Measurements from ENCODE around the gene PDSS2.
"Not testable (repeated sequence)": the region's sequence is repeated elsewhere in the genome, so short reads cannot be mapped to it uniquely, and the experiment has no call there.

Gene PDSS2

DNA sequence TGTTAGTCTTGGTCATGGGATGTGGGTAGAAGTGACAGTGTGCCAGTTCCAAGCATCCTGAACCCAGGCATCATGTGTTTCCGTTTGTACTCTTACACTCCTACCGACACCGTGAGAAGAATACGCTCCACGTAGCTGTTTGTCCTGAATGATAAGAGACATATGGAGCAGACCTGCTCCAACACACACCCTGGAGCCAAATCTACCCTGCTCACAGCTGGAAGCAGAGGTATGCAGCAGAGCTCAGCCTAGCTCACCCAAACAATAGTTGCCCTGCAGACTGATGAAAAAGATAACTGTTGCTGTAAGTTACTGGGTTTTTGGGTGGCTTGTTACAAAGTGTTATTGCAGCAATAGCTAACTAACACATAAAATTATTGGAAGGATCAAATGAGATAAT is 14.3 kb upstream of the PDSS2 start:
- DNase-seq (ENCODE audit: low spot score), result no peak

DNA sequence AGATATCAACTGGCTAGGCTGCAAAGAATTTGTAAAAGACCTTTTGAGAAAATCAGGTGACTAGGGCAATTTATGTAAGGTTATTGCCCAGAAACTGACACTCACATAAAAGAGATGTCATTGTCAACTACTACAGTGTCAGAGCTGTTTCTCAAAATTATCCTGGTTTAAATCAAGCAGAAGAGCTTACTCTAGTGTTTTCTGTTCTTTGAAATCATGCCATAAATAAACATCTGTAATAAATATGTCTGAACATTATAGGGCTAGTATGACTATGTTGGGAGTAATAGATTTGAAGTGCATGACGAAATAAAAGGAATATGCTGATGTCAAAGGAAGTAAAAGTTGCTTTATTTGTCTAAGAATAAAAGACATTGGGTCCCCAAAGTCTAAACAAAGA is 11.0 kb upstream of the PDSS2 start:
- no peak for DNase-seq (ENCODE audit: low spot score)

DNA sequence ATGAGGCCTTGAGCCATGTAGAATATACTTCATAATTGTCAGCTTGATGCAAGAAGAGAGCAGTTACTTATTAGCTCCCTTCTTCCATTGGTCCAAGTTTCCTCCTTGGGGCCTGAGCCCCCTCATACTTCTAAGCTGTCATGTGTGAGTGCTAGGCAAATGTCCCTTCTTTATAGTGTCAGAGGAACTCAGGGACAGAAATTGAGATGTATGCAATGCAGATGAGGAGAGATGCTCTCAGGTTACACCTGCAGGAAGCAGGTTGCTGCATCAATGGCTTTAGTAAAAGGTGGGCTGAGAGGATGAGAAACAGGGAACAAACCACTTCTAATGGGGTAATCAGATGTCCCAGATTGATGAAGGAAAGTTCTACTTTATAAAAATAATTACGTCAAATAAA is 6.7 kb upstream of the PDSS2 start:
- DNase-seq (ENCODE audit: low spot score), result no peak

DNA sequence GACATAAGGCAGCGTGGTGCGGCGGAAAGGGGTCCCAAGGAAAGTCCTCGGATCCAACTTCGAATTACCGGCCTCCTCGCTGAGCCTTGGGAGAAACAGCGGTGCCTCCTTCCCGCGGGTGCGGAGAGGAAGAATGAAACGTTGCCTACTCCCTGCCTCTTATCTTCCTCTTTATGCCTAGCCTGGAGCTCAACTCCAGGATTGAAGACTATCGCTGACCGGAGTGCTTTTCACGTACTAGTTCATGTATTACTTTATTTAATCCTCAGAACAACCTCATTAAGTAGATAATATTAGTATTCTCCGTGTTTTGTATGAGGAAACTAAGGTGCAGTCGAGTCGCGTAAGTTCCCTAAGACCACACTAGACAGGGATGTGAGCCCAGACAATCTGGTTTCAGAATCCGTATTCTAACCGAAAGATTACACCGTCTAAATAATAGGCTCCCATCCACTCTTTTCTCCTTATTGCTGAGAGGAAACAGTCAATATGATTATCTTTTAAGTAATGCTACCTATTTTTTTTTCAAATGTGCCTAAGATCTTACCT is 793 bp upstream of the PDSS2 start:
- no peak for DNase-seq (ENCODE audit: low spot score)

DNA sequence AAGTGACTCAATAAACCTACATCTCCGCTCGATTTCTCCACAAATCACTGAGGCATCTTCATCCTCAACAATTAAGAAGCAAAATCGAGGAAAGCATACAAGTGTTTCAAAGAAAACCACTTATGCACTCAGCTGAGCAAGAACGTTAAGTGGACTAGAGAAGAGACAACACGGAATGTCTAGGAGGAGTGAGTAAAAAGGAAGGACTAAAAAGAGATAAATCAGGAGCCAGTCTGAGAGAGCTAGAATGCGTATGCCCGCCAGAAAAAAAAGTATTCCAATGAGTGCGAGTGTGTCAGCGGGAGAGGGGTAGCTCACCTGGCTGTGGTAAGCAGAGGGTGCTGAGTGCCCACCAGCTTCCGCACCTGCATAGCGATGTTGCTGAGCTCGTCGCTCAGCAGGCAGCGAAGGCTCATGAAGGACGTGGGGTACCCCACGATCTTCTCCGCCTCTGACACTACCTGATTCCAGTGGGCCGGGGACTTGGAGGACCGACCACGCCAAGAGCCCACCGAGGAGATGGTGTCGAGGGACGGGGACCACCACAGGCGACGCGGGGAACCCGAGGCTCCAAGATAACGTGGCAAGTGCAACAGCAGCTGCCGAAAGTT is 587 bp downstream of the PDSS2 start:
- DNase-seq (ENCODE audit: low spot score), result peak; percentile 4

DNA sequence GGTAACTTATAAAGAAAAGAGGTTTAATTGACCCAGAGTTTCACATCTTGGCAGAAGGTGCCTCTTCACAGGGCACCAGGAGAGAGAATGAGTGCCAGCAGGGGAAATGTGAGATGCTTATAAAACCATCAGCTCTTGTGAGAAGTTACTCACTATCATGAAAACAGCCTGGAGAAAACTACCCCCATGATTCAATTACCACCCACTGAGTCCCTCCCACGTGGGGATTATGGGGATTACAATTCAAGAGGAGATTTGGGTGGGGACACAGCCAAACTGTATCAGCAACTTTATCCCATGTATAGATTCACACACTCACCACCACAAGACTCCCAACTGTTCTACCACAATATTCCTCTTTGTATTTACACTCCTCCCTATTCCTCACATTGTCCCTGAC is 10.6 kb downstream of the PDSS2 start:
- DNase-seq (ENCODE audit: low spot score), result no peak

DNA sequence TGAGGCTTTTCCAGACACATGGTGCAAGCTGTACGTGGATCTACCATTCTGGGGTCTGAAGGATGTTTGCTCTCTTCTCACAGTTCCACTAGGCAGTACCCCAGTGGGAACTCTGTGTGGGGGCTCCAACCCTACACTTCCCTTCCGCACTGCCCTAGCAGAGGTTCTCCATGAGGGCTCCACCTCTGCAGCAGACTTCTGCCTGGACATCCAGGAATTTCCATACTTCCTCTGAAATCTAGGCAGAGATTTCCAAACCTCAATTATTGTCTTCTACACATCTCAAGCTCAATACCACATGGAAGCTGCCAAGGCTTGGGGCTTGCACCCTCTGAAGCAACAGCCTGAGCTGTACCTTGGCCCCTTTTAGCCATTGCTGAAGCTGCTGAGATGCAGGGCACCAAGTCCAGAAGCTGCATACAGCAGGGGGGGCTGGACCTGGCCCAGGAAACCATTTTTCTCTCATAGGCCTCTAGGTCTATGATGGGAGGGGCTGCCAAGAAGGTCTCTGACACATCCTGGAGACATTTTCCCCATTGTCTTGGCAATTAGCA is 11.6 kb downstream of the PDSS2 start:
- DNase-seq (ENCODE audit: low spot score), result no peak

DNA sequence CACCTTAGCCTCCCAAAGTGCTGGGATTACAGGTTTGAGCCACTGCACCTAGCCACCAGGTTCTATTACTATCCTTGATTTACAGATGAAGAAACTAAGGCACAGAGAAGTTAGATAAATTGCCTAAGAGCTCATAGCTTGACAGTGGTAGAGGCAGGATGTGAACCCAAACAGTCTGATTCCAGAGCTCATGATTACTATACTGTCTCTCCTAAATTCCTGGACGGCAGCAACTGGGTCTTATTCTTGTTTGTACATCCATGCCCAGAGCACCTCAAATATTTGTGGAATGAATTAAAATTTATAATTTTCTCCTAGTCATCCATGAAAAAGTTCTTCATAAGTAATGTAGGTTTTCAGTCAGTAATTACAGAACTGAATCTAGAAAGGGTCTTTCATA is 15.1 kb downstream of the PDSS2 start:
- DNase-seq (ENCODE audit: low spot score), result no peak

DNA sequence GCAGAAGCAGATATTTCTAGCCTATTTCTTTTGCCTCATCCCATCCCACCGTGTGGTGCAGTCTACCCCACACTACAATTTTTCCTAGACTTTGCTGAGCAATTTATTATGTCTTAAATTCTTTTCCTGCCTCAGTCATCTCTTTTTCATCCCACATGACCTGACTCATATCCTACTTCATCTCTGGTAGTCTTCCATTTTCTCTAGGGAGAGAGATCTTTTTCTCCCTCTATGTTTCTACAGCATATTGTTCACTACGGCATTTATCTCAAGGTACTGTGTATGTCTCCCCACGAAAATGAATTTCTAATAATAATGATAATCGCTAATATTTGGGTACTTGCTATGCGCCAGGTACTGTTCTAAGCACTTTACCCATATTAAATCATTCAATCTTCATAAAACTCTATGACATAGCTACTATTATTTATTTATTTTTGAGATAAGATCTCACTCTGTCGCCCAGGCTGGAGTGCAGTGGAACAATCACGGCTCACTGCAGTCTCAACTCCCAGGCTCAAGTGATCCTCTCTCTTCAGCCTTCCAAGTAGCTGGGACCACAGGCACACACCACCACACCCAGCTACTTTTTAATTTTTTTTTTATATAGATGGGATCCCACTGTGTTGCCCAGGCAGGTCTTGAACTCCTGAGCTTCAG is 15.6 kb downstream of the PDSS2 start:
- no peak for DNase-seq (ENCODE audit: low spot score)

DNA sequence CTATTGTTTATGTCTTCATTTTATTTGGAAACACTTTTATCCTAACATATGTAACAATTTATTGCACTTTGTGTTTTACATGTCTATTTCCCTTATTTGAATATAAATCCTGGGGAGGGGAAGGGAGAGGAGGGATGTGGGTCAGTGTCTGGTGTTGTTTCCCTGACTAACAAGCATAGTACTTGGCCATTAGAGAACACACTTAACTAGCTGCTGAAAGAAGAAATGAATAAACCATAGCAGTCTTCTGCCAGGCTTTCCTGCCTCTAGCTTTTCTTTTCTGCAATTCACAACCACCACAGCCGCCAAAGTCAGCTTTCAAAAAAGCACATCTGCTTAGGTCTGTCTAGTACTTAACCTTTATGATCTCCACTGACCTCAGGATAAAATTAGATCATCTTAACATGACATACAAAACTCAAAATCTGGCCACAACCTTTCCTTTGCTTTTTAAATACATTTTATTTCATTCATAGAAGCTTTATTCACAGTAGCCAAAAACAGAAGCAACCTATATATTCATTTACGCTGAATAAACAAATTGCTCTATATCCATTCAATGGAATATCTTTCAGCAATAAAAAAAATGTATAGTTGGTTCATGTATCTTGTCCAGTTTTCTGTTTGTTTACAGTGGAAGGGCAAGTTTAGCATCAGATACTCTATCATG is 16.3 kb downstream of the PDSS2 start:
- no peak for DNase-seq (ENCODE audit: low spot score)

DNA sequence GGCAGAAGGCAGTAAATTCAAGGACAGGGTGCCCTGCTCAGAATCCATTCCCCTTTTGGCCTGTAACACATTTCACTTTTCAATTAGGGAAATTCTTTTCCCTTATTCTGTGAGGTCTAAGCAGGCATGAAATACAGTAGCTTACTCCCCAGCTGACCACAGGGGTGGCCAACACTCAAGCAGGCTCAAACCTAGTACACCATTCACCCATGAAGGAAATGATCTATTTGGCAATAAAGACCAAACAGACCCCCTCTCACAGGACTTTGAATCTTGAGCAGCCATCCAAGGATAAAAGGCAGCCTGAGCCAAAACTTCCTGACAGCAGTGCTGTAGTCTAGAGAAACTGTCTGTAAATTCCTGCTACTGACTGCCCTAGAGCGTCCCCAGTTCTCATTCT is 17.7 kb downstream of the PDSS2 start:
- DNase-seq (ENCODE audit: low spot score), result no peak

DNA sequence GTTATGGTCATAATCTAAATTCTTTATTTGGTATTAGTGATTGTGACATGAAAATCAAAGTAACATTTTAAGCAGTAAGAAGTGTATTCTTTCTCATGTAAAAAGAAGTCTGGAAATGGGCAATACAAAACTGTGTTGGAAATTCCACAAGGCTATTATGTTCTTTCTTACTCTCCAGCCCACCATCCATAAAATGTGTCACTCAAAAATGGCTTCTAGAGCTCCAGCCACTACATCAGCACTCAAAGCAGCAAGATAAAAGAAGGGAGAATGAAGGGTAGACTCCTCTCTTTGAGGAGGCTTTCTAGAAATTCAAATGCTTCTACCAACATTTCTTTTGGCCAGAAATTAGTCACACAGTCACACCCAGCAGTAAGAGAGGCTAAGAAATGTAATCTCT is 18.4 kb downstream of the PDSS2 start:
- DNase-seq (ENCODE audit: low spot score), result no peak

DNA sequence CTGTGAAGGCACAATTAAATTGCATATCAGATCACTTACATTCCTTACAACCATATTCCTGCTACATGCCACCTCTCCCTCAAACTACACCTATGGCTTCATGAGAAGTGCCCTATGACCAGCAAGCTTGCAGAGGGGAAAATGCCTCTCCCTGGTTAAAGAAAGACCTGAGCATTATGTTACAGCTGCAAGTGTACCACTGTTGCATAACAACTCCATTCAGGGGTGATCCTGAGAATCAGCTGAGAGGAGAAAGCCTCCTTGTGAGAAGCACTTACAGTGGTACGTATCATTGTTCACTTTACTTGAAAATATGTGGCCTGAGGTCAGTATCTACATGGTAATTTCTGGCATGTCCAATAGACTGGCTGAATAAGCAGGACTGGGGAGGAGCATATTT is 20.0 kb downstream of the PDSS2 start:
- no peak for DNase-seq (ENCODE audit: low spot score)

DNA sequence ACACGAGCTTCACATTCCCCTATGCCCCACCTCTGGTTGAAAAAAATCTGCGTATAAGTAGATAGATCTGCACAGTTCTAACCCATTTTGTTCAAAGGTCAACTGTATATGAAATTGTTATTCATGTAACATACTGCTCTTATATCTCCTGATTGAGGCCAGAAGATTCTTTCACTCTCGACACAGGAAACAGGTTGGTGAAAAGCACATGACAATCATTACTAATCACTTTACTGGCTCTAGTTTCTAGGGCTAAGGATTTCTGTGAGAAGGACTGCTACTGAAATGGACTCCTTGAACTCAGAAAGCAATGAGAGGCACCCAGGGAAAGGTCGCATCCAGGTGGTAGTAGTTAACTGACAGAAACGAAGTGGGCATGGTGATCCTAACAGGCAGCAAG is 21.7 kb downstream of the PDSS2 start:
- DNase-seq (ENCODE audit: low spot score), result no peak

DNA sequence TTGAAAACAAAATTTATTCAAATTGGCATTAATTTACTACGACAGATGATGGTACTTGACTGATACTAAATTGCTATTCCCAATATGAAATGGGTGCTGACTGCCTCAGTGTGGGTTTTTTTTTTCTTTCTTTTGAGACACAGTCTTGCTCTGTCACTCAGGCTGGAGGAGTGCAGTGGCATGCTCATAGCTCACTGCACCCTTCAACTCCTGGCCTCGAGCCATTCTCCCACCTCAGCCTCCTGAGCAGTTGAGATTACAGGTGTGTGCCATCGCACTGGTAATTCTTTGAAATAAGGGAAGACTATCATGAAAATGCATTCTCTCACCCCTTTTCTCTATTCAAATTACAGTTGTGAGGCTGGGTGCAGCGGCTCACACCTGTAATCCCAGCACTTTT is 22.5 kb downstream of the PDSS2 start:
- DNase-seq (ENCODE audit: low spot score), result no peak

DNA sequence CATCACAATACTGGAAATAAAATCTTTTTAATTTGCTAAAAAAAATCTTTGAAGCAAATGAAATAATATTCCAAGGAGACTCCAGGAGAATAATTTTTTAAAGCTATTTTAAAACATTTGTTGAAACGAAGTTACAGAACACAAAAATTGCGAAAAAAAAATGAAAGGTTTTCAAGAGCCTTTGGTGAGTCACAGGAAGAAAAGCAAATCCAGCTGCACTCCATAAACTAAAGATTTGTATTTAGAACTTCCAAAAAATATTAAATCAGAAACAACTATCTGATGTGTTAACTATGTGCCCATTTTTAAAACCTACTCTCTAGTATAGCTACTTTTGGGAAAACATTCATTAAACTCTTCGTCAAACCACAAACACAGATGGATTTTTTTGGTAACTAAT is 23.6 kb downstream of the PDSS2 start:
- no peak for DNase-seq (ENCODE audit: low spot score)

DNA sequence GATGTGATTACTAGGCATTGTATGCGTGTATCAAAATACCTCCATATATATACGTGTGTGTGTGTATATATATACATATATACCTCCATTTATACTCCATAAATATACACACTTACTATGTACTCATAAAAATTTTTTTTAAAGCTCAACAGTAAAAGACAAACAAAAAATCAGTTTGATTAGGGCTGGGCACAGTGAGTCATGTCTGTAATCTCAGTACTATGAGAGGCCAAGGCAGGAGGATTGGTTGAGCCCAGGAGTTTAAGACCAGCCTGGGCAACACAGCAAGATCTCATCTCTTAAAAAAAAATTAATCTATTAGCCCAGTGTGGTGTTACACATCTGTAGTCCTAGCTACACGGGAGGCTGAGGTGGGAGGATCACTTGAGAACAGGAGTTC is 24.6 kb downstream of the PDSS2 start:
- DNase-seq (ENCODE audit: low spot score), result no peak

DNA sequence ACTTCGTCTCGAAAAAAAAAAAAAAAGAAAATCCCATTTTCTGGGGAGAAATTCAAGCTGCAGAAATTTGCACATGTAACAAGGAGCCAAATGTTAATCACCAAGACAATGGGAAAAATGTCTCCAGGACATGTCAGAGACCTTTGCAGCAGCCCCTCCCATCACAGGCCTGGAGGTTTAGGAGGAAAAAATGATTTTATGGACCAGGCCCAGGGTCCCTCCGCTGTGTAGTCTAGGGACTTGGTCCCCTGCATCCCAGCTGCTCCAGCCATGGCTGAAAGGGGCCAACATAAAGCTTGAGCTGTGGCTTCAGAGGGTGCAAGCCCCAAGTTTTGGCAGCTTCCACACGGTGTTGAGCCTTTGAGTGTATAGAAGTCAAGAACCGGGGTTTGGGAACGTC is 33.4 kb downstream of the PDSS2 start:
- not testable (repeated sequence) for DNase-seq (ENCODE audit: low spot score)

DNA sequence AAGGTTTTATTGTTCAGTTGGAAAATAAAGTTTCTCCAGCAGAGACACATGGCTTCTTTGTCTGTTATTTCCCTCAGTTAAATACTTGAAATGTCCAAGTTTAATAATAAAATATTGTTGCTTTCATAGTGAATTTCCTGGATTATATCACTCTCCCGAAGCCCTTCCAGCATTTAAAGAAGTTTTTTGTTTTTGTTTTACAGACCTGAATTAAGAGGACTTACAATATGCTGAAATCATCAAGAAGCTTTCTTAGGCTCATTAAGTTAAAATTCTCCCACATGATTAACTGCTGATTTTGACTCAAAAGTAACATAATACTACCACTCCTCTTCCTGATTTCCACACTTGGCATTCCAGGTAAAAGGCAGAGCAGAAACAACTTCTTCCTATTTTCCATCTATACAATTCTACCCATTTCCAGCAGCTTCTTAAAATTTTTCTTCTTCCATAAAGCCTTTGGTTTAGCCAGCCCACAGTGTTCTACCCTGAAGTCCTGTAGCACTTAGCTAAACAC is 35.8 kb downstream of the PDSS2 start:
- no peak for DNase-seq (ENCODE audit: low spot score)

DNA sequence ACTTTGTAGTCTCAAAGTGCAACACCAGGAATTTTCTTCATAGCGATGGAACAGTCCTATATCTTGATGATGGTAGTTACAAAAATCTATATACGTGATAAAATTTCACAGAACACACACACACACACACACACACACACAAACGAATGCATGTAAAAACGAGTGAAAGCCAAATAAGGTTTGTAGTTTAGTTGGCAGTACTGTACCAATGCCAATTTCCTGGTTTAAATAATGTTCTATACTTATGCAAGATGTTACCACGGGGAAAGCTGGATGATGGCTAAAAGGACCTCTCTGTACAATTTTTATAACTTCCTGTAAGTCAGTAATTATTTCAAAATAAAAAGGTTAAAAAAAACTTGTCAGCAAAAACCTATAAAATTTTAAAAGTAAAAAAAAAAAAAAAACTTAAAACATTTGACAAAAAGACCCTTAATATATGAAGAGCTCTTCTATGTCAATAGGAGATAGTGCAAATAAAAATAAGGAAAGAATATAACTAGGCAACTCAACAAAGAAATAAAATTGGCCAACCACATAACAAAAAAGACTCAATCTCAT is 37.6 kb downstream of the PDSS2 start:
- DNase-seq (ENCODE audit: low spot score), result no peak

DNA sequence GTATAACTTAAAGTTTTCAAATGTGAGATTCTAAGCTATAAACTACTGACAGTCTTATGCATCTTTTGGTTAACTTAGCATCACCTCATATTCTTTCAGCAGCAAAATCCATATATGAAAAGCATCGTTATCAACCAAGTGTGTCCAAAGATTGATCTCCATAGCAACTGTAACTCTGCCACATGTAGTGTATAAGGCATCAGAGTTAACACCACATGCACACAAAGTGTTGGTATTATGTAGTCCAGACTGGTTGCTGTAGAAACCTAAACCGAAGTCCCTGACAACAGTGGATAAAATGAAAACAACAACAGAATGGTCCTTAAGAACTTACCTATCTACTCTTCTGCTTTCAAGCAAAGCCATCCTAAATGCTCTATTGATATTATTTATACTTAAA is 39.6 kb downstream of the PDSS2 start:
- no peak for DNase-seq (ENCODE audit: low spot score)

DNA sequence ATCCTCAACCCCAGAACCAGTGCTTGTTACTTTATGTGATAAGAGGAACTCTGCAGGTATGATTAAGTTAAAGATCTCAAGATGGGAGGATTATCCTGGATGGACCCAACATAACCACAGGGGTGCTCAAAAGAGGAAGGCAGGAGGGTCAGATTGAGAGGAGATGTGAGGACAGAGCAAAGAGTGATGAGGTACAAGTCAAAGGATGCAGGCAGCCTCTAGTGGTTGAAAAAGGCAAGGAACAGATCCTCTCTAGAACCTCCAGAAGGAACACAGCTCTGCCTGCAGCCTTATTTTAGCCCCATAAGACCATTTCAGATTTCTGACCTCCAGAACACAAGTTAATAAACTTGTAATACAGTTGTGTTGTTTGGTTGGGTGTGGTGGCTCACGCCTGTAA is 41.2 kb downstream of the PDSS2 start:
- no peak for DNase-seq (ENCODE audit: low spot score)

DNA sequence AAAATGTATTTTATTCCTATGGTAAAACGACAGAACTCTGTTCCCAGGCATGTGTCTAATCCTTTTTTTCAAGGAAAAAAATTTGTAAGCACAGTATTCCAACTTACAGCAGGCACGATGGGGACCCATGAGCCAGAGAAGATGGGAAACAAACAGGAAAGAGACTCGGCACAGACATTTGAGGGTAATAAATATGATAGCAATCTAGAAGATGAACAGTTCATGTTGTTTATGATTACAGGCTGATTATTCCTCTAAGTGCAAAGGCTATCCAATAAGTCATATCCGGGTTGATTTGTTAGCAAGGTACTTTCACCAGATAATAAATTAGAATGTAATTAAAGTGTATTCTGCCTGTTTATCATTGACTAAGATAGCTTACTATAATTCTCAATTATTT is 43.2 kb downstream of the PDSS2 start:
- no peak for DNase-seq (ENCODE audit: low spot score)
